PFSK-1 (cell line): ENCODE data around the gene LITAFD. TPM values are rescaled to one million over a fixed set of nuclear protein-coding genes. Genes with fewer than 3 reads are reported as not detected.

Experiments
- FOXP2 ChIP-seq: optimal IDR thresholded peaks from 2 replicates; pipeline ENCODE3; 2011; ENCODE audit warnings: borderline replicate concordance, control low read depth, inconsistent platforms; ENCODE audit not compliant: insufficient read depth; ENCODE audit errors: extremely low read length, extremely low read depth
- POLR2AphosphoS5 ChIP-seq: IDR thresholded peaks from 2 replicates; pipeline ENCODE4 v1.6.1; 2012; ENCODE audit warnings: low read depth, mild to moderate bottlenecking, control low read depth, low read length, moderate library complexity
- SIN3A ChIP-seq: IDR thresholded peaks from 2 replicates; pipeline ENCODE4 v1.6.1; 2012; ENCODE audit warnings: mild to moderate bottlenecking, low read length, moderate library complexity, borderline replicate concordance; ENCODE audit not compliant: insufficient read depth
- TAF1 ChIP-seq: IDR thresholded peaks from 2 replicates; pipeline ENCODE4 v1.6.1; 2012; ENCODE audit warnings: low read length, control low read depth, borderline replicate concordance; ENCODE audit not compliant: insufficient read depth
- polyA plus RNA-seq: library from polyadenylated mRNA; unstranded; fragments of >200 nt; gene quantifications from one replicate; pipeline ENCODE4 v1.2.1, GENCODE V29; 2012; ENCODE audit warnings: low read depth, missing spikeins; ENCODE audit not compliant: insufficient read length
- TF ChIP-seq, protein P1 (sequence below), 2 experiments: IDR thresholded peaks; 2 replicates each; pipeline versions ENCODE4 v1.6.1 to v1.8.0; 2011 to 2012; ENCODE audit warnings: low read depth in 2 of 2, low read length in 2 of 2, control low read depth in 1 of 2, inconsistent platforms in 1 of 2, mild to moderate bottlenecking in 1 of 2, moderate library complexity in 1 of 2; ENCODE audit not compliant: insufficient read depth in 1 of 2

The LITAFD gene
- polyA plus RNA-seq = not detected

DNA sequence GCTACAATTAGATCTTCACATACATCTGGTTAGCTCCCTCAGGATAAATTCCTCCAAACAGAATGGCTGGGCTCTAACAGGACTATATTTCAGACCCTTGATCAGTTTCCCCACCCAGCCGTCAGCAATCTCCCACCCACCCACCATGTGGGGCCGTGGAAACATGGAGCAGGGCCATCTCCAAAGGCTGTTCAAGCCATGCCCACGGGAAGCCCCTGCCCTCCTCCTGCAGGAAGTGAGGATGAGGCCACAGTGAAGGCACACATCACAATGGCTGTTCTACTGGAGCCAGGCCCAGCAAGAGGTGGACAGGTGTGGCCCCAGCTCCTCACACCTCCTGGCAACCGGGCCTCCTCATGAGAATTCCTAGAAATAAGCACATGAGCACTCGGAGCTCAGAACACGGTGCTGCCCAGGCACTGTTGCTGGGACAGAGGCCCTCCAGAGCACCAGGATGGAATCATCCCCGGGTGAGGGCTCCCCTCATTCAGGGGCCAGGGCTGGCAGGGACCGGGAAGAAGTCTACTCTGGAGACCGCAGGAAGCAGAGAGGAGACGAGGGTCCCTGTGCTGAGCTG, at the start of gene LITAFD:
Gene LITAFD (plus strand): TSS at position 311 of the 577 bp plus-strand sequence. CDS start 2,005 bp downstream, outside the sequence.
- TF ChIP-seq TAF1 (no peak), POLR2AphosphoS5 (no peak), FOXP2 (no peak), SIN3A (no peak)
- TF ChIP-seq, protein P1, sequence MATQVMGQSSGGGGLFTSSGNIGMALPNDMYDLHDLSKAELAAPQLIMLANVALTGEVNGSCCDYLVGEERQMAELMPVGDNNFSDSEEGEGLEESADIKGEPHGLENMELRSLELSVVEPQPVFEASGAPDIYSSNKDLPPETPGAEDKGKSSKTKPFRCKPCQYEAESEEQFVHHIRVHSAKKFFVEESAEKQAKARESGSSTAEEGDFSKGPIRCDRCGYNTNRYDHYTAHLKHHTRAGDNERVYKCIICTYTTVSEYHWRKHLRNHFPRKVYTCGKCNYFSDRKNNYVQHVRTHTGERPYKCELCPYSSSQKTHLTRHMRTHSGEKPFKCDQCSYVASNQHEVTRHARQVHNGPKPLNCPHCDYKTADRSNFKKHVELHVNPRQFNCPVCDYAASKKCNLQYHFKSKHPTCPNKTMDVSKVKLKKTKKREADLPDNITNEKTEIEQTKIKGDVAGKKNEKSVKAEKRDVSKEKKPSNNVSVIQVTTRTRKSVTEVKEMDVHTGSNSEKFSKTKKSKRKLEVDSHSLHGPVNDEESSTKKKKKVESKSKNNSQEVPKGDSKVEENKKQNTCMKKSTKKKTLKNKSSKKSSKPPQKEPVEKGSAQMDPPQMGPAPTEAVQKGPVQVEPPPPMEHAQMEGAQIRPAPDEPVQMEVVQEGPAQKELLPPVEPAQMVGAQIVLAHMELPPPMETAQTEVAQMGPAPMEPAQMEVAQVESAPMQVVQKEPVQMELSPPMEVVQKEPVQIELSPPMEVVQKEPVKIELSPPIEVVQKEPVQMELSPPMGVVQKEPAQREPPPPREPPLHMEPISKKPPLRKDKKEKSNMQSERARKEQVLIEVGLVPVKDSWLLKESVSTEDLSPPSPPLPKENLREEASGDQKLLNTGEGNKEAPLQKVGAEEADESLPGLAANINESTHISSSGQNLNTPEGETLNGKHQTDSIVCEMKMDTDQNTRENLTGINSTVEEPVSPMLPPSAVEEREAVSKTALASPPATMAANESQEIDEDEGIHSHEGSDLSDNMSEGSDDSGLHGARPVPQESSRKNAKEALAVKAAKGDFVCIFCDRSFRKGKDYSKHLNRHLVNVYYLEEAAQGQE (IDR thresholded peaks at IDR 0.05; ENCODE audit: insufficient read depth in 1 of 2, low read depth in 2 of 2, low read length in 2 of 2) = no peak

DNA sequence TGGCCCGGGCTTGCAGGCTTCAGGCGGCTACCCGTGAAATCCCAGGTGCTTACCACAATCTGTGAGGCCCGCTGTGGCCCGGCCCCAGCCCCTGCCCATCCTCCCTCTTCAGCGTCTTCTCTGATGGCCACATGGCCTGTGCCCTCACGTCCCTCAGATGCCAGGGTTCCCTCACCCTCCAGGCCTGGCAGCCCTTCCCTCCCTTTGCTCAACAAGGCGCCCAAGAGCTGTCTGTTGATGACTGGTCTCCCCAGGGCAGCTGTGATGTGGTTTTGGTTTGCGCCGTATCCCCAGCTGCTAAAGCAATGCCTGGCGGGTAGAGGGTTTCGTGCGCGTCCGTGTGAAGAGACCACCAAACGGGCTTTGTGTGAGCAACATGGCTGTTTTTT, 49.4 kb upstream of the LITAFD start:
- no peak for TF ChIP-seq FOXP2
- no peak for TF ChIP-seq POLR2AphosphoS5
- TF ChIP-seq SIN3A = no peak
- no peak for TF ChIP-seq TAF1
- TF ChIP-seq, protein P1 (IDR thresholded peaks at IDR 0.05; ENCODE audit: insufficient read depth in 1 of 2, low read depth in 2 of 2, low read length in 2 of 2) = no peak

GRCh38 chr16:8845699-8846298, 36.4 kb upstream of the LITAFD start:
- TF ChIP-seq FOXP2 = no peak
- TF ChIP-seq, protein P1 (IDR thresholded peaks at IDR 0.05; ENCODE audit: insufficient read depth in 1 of 2, low read depth in 2 of 2, low read length in 2 of 2) = no peak
- no peak for TF ChIP-seq POLR2AphosphoS5
- no peak for TF ChIP-seq TAF1
- TF ChIP-seq SIN3A = no peak

GRCh38 chr16:8846401-8846932, 35.7 kb upstream of the LITAFD start:
- TF ChIP-seq SIN3A (no peak), TAF1 (no peak), FOXP2 (no peak), POLR2AphosphoS5 (no peak)
- TF ChIP-seq, protein P1 (IDR thresholded peaks at IDR 0.05; ENCODE audit: insufficient read depth in 1 of 2, low read depth in 2 of 2, low read length in 2 of 2) = no peak
